COLO829 (cell line): ENCODE results near the gene WHAMM.
"Not testable (repeated sequence)": the region's sequence is repeated elsewhere in the genome, so short reads cannot be mapped to it uniquely, and the experiment has no call there.

Experiments used
- DNase-seq: peaks from one replicate; pipeline ENCODE4 v3.0.0; 2012; ENCODE audit warnings: low spot score

WHAMM gene

DNA sequence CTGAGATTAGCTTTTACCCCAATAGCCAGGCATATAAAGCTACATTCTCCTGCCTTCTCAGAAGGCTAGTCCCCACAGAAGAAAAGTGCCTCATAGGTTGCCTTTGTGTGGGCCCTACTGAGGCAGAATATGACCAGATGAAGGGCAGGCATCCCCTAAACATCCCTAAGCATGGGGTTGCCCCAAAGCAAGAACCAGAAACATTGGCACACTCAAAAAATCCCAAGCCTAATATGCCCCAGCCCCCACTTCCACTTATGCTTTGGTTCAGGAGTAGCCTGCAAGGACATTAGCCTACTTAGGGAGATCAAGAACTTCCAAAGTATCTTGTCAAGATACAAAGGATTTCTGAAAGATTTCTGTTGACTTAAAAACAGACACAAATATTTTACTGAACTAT is 29.7 kb downstream of the WHAMM start:
- no peak for DNase-seq

DNA sequence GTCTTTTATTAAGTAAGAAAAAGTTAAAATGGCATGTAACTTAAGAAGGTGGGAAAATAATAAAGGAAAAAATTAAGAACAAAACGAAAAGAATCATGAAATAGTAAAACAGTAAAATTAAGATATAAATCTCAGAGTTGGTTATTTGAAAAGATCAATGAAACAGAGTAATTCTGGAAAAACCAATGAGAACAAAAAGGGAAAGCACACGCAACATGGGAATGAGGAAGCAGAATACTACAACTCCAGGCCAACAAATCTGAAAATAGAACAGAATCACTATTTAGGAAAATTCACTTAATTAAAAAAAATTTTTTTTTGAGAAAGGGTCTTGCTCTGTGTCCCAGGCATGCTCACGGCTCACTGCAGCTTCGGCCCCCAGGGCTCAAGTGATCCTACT is 30.7 kb downstream of the WHAMM start:
- DNase-seq: no peak

DNA sequence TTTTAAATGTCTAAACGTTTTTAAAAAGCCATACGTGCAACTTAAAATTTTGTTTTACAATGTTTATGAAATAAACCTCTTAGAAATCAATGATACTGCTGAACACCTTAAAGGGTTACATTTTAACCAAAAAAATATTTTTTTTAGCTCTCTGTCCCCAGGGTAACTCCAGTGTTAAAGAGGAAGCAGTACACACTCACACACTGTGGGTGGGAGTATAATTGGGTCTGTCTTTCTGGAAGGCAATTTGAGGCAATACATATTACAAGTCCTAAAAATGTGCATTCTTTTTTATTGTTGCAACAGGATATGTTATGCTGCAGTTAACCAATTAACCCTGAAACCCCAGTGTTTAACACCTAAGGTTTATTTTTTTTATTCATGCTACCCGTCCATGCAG is 34.1 kb downstream of the WHAMM start:
- DNase-seq: no peak

DNA sequence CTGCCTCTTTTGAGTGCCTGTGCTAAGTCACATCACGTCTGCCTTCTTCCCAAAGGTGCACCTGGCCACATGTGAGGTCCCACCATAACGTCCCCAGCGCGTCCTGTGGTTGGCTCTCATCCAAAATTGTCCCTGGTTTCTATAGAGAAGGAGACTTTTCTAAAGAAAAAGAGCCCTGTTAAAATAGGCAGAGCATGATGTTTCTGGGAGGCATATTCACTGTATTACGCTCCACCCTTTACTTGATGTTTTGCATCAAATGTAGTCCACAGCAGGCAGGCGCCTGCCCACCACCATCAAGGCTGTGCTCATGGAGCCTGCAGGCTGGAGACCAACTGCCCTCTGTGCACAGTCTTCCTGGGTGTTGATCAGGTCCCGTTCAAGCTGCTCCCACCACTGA is 36.3 kb downstream of the WHAMM start:
- DNase-seq: no peak

DNA sequence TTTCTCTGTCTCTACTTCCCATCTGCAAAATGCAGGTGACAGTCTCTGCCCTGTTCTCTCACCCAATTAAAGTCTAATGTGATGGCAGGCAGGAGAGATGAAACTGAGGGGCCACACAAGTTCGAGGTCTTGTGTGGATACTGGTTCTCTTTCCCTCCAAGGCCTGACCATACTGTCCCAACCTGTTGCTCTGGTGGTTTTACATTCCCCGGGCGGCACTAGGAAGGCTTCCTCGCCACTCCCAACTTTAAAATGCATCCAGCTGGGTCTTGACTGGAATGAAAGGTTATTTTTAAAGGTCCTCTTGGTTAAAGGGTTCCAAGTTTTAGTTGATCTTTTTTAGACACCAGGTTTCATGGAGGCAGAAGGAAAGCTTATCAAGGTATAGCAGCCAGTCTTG is 37.2 kb downstream of the WHAMM start:
- DNase-seq: no peak

DNA sequence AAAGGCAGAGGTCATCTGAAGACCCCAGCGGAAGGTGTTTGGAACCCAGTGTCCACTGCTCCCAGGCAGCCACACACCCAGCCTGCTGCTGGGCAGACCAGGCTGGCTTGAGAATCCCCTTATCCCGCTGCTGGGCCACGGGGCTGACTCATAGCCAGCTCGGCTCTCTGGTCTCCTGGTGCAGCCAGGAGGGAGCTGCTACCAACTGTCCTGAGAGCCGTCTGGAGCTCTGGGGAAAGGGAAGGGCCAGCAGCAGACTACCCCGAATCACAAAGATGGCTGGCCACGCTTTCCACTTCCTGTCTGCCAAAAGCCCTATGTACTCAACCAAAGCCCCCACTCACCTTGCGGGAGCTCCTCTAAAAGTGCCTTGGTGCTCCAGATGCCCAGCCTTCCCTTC is 38.3 kb downstream of the WHAMM start:
- DNase-seq: no peak

DNA sequence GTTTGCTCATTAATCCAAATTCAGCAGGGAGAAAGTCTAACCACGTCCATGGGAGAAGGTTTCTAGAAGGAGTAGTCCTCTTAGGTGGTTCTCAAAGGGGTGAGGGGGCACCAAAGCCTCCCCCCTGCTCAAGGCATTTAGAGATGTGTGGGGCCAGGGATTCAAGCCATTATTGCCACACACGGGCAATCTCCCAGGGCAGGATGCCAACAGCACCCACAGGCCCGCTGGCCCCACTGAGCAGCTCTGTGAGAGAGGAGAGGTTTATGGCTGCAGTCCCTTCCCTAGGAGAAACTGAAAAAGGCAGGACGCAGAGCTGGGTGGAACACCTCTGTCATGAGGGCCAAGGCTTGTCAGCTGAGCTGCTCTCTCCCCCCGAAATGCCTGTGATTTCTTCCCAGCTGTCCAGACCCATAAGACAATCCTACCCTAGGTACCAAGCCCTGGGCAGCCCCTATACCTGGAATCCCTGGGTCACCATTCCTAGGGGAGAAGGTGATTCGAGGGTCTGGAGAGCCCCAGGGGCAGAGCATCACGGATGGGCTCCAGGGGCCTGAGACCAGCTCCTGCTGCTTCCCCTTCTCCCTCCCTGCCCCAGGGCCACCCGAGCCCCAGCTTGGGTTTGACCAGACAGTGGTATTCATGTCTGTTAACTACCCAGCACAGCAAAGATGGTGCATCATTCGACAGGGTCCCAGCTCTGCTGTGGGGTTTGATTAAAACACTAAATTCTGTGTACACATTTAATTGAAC is 39.0 kb downstream of the WHAMM start:
- DNase-seq: no peak

DNA sequence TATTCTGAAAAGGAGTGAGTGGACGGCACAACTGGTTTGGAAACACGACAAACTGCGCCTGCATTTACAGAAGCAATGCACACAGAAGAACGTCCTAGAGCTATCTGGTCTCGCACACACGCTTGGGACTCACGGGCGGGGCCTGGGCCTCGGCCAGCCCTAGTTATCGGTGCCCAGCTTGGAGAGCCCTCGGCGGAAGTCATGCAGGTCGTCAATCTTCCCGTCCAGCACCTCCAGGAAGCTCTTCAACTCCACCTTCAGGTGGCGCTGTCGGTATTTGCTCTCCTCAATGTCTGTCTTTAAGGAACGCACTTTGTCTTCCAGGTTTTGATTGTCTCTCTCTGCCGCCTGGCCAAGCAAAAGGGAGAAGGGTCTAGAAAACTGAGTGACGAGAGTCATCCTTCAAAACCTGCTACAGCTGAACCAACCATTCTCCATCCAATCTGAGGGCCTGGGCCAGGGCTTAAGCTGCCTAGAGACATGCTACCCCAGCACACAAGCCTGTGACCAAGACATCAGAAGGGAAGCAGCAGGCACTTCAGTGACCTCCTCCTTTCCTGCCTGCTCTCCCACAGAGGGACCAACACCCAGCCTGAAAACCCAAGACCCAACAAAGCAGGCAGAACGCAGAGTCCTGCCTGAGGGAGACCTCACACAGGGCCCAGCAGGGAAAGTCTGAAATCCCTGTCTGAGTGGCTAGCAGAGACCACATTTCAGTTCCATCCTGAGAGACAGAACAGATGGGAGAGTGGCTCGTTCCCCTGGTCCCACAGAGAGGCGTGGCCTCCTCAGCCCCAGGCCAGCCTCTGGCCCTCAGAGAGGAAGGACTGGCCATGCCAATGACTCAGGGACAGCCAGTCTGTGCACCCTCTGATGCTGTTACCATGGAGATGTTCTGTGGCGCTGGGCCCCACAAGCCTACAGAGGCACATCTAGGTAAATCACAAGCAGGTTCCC is 40.4 kb downstream of the WHAMM start:
- peak; percentile 59 for DNase-seq

DNA sequence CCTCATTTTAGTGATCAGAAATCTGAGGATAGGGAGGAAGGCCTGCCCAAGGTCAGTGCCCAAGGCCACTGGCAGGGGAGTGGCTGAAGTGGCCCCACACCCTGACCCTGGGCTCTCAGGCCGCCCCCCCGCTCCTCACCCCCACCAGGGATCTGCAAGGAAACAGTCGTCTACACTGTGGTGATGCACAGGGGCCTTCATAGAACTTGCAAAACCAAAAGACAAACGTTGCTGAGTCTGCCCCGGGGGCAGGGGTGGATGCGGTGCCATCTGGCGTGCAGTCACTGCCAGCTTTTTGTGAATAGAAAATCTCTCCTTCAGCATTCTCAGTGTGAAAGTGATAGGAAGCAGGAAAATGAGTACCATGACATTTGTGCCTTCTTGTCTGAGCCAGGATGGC is 41.3 kb downstream of the WHAMM start:
- no peak for DNase-seq

DNA sequence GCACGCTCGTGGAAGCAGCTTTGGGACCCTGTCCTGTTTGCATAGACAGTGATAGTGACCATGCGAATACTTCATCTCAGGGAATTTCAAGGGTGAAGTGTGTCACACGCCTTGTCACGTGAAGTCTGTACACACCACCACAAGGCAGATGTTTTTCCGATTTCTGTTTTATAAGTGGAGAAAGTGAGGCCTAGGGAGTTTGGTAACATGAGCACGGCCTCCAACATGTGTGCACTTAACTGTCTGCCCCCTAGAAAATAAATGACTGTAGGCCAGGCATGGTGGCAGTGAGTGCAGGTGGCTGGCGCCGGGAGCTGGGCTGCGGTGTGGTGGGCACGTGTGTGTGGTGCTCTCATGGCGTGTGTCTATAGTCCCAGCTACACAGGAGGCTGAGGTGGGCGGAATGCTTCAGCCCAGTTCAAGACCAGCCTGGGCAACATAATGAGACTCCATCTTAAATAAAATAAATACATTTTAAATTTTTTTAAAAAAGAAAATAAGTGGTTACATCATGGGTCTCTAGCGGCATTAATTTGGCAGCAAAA is 42.0 kb downstream of the WHAMM start:
- no peak for DNase-seq

DNA sequence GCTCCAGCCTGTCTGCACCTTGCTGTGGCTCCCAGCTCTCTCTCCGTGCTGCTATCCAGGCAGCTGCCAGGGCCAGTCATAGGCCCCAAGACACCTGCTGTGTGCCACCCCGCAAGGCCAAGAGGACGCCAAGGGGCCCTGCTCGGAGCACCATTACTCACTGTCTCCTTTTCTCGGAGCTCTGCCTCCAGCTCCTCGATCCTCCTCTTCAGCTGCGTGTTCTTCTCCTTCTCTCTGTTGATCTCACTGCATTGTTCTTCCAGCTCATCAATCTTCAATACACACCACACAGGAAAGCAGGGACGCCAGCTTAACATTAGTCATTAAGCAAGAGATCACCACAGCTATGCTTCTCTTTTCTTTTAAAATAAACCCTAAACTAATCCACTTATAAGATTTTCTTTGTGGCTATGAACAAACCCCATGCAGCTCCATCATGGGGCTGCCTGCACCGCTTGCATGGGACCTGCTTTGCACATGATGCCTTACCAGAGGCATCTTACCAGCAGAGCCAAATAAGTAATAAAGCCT is 42.6 kb downstream of the WHAMM start:
- DNase-seq: no peak

DNA sequence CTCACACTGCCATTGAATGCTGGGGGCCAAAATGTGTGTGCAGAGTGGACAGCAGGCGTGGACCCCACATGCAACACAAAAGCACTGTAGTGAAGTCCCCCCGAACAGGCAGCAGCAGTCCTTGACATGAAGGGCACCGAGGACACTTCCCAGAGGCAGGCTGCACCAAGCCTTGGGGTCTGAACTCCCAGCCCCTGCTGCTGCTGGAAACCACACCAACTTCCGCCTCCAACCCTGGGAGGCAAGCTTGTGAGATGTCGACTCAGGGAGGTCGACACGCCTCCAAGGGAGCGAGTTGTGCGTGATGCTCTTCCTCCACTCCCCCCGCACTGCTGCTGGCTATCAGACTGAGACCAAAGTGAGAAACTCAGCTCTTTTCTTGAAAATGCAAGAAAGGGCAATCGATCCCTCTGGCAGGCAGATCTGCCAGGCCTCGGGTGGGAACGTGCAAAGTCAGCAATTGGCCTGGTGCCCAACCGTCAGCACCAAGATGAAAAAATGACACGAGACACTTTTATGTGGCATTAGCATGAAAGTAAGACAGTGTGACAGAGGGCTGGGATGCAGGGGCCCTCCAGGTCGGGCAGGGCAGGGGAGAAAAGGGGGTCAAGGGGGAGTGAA is 43.6 kb downstream of the WHAMM start:
- DNase-seq: no peak

DNA sequence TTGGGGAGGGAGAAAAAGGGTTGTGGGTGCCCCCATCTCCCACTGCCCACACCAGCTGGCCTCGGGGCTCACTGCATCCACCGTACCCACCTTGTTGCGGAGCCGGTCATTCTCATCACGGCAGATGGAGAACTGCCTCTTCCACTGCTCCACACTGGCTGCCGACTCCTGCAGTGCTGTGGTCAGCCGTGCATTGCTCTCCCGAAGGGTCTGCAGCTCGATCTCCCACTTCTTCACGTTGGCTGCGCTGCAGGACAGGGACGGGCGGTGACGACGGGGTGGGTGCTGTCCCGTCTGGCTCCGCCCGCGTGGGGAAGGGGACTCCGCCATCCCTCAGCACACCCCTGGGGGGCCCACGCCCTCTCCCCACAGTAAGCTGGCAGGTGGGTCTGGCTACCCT is 45.1 kb downstream of the WHAMM start:
- DNase-seq: no peak

DNA sequence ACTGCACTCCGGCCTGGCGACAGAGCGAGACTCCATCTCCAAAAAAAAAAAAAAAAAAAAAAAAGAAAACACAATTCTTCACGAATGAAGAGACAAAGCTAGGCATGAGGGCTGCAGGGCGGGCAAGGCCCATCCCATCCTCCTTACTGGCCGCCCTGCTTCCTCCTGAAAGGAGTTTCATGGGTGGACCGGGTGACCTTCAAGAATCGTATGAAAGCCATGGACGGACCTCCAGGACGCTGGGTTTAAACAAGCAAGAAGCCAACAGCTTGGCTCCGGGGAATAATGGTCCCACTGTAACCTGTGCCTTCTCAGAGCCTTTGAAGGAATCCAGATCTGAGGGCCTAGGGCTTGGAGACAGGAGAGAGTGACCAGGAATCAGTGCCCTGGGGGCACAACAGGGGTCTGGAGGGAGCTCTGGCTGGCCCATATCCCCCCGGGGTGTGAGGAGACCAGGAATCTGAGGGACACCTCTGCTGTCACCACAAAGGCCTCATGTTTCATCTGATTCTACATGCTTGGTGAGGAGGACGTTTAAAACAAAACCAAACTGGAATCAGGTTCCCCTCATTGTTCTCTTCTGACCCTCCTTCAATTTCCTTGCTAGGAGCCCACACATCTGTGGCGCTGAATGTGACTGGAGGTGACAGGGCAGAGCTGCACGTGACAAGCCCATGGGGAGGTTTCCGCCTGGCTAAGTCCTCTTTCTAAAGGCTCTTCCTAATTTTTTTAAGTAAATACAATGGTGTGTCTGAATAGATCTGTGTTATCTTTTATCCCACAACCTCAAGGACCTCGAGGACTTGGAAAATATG is 46.1 kb downstream of the WHAMM start:
- peak; percentile 17 for DNase-seq

DNA sequence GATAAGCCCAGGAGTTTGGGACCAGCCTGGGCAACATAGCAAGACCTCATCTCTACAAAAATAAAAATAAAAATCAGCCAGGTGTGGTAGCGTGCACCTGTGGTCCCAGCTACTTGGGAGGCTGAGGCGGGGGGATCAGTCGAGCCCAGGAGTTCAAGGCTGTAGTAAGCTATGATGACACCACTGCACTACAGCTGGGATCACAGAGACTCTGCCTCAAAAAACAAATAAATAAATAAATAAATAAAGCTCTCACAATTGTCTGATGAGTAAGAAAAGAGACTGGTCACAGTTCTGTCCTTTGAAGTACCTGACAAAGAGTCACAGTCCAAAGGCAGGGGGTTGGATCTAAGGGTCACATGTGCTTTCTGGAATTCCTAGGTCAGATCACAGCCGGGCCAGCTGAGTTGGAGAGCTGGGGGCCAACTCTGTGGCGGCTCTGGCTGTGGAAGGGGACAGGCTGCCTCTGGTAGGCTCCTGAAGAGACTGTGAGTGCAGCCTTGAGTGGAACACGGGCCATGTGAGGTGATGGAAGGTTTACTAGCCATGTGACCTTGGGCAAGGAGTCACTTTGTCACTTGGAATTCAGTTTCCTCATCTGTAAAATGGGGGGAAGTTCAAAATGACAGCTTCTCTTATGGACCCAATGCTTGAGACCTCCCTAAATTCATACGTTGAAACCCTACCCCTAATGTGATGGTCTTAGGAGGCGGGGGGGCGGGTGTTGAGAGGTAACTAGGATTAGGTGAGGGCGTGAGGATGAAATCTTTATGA is 47.2 kb downstream of the WHAMM start:
- DNase-seq: no peak

DNA sequence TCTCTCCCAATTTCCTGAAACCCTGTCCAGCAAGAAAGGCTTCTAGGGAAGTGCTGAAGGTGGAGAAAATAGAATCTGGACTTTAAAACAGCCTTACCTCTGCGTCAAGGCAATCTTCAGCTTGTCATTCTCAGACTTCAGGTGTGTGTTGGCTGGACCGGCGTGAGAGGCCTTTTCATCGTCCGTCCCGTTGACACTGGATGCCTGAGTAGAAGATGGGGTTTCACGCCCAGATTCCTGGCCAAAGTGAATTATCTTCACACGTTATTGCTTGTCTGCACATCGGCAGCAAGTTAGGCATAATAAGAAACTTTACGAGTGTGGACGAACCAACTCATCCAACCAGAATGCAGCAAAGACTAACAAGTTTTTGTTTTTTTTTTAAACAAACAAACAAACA is 49.5 kb downstream of the WHAMM start:
- DNase-seq: no peak

DNA sequence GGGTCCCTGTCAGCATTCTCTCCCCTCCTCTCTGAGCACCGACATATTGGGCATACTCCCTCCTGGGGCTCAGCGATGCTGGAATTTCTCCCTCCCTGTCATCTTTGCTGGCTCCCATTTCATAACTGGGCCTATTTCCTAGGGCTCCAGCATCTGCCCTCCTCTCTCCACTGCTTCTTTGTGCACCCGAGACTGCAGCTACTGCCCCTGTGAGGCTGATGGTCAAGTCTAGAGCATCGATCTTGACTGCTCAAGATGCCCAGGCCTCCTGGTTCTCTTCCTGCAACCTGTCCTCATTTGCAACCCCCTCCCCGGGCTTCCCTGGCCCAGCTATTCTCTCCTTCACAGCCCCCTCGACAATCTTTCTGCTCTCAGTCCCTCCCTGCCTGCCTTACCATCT is 53.5 kb downstream of the WHAMM start:
- DNase-seq: no peak

DNA sequence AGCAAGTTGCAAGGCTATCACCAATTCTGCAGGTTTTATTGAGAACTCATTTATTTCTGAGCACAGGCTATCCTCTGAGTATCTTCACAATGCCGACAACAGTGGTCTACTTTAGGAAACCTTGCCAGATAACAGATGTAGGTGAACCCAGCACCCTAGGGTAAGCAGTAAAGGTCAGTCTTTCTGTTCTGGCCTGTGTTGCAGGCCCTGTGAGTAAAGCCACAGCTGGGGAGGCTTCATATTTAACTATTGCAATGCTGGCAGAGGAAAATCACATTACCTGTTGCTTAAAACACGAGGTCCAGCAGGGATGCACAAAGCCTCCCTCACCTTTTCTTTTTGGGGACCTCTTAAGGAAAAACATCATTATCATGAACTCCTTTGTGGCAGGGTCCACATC is 55.5 kb downstream of the WHAMM start:
- DNase-seq: no peak

DNA sequence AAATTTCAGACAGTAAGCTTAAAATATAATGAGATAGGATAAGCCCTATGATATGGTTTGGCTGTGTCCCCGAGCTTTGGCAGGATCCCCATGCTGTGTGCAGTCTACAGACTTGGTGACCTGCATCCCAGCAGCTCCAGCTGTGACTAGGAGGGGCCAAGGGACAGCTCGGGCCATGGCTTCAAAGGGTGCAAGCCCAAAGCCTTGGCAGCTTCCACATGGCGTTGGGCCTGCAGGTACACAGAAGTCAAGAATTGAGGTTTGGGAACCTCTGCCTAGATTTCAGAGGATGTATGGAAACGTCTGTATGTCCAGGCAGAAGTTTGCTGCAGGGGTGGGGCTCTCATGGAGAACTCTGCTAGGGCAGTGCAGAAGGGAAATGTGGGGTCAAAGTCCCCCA is 56.2 kb downstream of the WHAMM start:
- DNase-seq: not testable (repeated sequence)

DNA sequence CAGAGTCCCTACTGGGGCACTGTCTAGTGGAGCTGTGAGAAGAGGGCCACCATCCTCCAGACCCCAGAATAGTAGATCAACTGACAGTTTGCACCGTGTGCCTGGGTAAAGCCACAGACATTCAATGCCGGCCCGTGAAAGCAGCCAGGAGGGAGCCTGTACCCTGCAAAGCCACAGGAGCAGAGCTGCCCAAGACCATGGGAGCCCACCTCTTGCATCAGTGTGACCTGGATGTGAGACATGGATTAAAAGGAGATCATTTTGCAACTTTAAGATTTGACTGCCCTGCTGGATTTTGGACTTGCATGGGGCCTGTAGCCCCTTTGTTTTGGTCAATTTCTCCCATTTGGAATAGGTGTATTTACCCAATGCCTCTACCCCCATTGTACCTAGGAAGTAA is 56.6 kb downstream of the WHAMM start:
- not testable (repeated sequence) for DNase-seq
